NCI-H82 treated with DMSO at 0.1 percent for 48 hours (cell line): ENCODE data around the gene DOK6.
"Not testable (repeated sequence)": the region's sequence is repeated elsewhere in the genome, so short reads cannot be mapped to it uniquely, and the experiment has no call there.

Experiments
- DNase-seq: peaks from one replicate; lab custom pipeline; 2025; ENCODE audit not compliant: unreplicated experiment; lab: John Stamatoyannopoulos, UW

DOK6 gene

DNA sequence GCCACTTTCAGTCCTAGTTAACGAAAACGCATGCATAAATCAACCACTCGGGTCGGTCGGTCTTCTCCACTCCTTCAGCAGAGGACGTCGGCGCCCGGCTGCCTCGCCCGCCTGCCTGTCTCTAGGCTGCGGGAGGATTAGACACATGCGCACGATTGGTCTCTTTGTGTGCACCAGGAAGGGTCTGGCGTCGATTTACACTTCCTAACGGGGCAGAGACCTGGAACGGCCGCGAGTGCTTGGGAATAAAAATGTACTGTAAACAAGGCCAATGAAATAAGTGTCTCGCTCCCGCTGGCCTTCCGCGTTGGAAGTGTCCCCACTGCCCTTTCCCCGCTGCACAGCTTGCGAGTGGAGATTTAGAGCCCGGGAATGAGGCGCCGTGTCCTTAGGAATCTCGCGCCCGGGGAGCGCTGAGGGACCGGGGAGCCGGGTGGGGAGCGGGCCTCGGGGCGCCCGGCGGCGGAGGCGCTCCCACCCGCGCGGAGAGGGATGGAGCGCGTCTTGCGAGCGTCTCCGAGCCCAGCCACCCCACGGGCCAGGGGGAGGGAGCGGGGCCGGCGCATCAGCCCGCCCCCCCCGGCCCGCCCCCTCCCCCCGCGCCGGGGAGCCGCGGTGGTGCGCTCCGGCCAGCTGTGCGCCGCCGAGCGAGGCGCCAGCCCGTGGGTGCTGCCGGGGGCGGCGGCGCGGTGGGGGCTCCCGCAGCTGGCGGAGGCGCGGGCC lies at the start of gene DOK6:
Gene DOK6 (plus strand): TSS at position 636 of the 723 bp plus-strand sequence.
- DNase-seq: peak; percentile 82

DNA sequence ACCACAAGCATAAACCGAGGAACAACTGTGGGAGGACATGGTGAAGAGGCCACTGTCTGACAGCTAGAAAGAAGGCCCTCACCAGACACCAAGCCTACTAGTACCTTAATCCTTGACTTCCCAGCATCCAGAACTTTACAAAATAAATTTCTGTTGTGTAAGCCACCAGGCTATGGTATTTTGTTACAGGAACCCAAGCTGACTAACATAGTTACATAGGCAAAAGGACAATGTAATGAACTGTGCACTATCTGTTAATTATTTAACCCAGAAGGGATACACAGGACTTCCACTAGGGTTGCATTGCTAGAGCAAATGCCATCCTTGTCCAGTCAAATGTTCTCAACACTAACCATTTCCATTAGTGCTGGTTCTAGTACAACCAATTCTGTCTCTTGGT lies 47.7 kb upstream of the DOK6 start:
- DNase-seq: no peak

DNA sequence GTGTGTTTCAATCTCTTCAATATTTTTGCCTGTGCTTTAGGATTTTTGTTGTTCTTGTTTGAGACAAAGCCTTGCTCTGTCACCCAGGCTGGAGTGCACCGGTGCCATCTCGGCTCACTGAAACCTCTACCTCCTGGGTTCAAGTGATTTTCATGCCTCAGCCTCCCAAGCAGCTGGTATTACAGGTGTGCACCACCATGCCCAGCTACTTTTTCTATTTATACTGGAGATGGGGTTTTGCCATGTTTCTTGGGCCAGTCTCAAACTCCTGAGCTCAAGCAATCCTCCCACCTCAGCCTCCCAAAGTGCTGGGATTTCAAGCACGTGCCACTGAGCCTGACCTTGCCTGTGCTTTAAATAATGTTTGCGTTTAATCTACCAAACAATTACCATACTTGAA lies 43.1 kb upstream of the DOK6 start:
- no peak for DNase-seq

DNA sequence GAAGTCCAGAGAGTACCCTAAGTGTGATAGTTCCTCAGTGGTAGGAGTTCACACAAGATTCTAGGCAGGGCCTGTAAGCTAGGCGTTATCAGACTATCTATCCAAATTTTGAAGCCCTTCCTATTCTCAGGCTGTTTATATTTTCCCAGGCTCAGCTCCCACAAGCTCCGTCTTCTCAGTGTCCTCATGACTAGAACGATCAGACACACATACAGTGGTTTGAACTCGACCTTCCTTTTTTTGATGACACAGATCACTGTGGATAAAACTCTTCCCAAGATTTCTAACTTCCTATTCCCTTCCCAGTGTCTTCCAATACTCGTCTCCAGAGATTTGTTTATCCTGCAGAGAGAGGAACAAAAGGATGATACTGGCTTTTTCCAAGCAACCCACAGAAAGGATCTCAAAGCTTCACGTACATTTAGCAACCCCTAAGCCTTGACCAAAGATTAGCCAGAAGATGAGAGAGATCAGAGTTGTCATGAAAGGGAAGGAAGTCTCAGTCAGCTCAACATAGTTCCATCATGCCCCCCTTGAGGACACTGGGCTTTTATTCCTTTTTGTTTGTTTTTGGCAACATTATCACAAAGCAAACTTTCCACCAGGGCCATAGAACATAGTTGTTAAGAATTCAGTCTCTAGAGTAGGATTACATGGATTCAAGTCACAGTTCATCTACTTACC lies 42.3 kb upstream of the DOK6 start:
- no peak for DNase-seq

DNA sequence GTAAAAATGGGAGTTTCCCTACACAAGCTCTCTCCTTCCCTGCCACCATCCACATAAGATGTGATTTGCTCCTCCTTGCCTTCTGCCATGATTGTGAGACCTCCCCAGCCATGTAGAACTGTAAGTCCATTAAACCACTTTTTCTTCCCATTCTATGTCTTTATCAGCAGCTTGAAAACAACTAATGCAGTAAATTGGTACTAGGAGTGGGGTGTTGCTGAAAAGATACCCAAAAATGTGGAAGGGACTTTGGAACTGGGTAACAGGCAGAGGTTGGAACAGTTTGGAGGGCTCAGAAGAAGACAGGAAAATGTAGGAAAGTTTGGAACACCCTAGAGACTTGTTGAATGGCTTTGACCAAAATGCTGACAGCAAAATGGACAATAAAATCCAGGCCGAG lies 40.9 kb upstream of the DOK6 start:
- not testable (repeated sequence) for DNase-seq

DNA sequence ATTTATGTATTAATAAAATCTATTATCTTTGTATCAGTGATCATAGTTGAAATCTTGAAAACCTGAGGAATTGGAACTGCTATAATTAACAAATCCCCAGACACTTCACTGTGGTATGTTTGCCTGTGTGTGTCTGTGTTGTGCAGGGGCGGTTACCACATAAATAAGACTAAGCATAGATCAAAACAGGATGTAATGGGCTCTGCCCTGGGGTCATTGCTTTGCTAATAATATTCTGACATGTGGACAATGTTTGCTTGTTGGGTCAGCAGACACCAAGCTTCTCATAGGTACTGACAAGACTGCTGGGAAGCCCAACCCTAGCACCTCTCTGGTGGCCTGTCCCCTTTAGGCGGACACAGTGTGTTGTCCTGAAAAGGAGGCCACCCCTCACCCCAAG lies 35.8 kb upstream of the DOK6 start:
- DNase-seq: no peak

DNA sequence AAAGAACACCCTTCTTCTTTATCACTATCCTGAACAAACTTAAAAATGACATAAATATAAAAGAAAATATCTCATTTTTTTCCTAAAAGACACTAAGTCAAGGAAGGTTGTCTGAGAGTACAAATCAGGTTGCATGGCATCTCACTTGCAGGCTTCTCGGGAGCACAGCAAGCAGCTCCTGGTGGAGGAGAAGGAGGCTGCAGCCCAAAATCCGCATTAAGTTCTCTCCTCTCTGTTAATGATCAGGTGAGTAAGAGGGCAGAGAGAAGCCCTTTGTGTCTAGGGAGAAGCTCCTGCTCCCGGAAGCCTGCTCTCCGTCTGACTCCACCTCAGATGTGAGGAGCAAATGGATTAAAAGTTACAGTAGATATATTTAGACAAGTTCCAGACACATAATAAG lies 35.0 kb upstream of the DOK6 start:
- no peak for DNase-seq

DNA sequence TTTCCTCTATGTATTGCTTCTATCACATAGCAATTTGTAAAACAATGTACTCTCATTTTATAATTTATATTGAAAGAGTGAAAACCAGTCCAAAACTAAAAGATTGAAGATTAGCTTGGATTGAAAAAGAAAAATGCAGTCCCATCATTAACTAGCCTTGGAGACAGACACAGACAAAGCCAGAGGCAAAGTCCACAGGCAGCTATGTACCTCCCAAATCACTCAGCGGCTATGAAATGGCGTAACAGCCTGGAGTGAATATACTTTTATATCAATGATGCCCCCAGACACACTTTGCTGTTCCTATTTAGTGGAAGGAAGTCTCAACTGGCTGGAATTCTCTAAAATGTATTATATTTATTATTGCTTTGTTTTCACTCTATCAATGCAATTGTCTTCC lies 33.6 kb upstream of the DOK6 start:
- no peak for DNase-seq

DNA sequence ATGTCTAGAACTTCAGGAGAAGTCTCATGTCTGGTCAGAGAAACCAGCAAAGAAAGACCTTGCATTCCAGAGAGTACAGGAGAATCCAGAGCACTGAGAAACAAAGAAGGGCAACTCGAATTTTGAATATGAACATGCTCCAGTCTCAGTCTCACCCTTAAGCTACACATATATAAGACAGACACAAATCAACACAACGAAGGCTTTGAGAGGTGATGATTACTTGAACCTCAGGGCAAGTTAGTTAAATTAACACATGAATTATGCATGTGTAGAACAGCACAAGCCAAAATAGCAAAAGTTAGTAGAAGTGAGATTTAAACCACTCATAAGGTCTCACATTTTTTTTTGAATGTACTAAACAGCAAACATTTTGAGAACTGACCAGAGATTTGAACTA lies 29.0 kb upstream of the DOK6 start:
- no peak for DNase-seq

DNA sequence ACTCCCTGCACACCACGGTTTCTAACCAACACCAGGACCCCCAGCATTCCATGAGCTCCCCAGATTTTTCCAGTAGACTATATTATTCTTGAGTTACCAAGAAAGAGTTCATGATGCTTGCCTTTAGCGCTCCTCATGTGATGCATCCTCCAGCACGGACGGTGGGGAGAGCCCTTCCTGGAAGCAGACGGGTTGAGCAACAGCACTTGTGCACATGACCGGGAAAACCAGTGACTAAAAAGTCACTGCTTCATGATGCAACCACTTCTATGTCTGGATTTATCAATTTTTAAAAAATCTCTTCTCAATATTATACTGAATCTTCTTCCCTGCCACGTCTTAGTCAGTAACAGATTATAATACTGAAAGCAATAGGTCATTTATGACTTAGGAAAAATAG lies 20.4 kb upstream of the DOK6 start:
- DNase-seq: no peak

DNA sequence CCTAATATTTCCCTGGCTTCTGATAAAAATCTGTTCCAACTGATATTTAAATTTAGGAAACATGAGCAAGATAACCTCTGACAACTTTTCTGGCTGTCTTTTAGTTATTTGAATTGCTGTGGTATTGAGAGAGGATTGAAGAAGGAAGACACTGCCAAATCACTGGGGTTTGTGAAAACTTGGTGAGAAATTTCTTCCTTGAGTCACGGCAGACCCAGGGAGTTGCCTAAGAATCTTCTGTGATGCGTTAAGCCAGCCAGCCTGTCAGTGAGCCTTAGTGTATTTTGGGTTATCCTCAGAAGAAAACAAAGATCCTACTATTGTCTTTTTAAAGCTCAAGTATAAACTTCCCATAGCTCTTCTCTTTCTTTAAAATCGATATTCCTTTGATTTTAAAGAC lies 17.5 kb upstream of the DOK6 start:
- DNase-seq: no peak

DNA sequence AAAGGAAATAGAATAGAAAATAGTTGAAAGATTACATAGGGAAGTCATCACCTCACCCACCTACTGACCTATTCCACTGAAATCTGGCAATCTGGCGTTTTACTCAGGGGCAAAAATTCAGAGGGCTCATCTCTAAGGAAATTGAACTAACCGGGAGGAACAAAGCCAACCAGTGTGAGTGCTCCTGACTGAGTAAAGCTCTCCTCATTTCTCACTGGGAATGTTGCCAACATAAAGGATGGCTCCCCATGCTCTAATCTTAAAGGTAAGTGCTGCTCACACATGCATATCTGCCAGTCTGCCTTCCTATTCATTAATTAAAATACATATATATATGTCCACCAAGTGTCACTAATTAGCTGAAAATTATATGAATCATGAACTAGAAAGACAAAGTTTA lies 13.5 kb upstream of the DOK6 start:
- DNase-seq: peak; percentile 12

DNA sequence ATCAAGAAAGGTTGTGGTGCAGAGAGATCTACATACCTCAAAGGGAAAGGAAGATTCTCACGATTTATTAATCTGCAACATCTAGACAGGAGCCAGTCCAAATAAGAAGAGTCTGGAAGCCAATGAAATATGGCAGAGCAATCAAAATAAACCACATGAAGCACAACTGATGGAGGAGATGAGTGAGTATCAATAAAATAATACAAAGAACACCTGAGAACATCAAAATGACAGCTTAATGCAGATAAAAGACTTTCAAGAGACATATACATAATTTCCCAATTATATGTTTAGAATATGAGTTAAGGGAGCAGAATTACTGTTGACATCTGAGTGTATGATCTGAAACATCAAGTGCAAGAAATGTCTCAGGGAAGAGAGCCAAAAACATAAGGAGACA lies 12.5 kb upstream of the DOK6 start:
- no peak for DNase-seq

DNA sequence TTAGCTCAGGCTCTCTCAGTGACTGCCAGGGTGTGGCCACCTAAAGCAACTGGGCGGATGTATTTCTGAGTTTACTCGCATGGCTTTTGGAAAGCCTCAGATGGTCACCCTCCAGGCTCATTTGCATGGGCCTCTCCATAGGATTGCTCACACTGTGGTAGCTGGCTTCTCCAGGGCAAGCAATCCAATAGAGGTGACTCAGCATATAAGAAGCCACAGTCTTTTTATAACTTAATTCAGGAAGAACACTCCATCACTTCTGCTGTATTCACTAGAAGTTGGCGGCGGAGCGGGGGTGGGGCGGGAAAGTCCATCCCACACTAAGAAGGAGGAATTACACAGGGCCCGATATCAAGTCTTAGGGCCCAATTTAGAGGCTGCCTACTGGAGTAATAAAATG lies 3.6 kb upstream of the DOK6 start:
- no peak for DNase-seq

DNA sequence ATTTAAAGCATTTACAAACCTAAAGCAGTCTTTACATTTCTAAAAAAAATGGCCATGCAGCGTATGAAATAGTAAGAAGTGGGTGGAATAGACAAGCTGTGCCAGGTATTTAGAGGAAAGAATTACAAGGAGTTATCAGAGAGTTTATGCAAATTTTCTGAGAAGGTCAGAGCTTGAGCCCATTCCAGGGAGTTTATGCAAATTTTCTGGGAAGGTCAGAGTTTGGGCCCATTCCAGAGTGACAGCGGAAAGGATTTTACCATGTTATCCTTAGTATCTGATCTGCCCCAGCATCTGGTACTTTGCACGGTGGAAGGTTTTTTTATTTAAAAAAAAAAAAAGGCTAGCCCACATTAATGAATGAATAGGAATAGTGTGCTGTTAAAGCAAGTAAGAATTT lies 1.4 kb upstream of the DOK6 start:
- DNase-seq: peak; percentile 35

DNA sequence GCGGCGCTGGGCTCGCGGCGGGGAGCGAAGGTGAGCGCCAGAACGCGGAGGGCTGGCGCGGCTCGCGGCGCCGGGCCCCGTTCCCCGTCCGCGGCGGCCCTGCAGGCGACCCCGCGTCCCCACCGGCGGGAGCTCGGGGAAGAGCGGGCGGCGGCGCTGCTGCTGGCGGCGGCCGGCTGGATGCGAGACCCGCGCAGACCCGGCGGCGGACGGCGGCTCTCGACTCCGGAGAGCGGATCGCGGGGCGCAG lies 213 bp downstream of the DOK6 start:
- no peak for DNase-seq

DNA sequence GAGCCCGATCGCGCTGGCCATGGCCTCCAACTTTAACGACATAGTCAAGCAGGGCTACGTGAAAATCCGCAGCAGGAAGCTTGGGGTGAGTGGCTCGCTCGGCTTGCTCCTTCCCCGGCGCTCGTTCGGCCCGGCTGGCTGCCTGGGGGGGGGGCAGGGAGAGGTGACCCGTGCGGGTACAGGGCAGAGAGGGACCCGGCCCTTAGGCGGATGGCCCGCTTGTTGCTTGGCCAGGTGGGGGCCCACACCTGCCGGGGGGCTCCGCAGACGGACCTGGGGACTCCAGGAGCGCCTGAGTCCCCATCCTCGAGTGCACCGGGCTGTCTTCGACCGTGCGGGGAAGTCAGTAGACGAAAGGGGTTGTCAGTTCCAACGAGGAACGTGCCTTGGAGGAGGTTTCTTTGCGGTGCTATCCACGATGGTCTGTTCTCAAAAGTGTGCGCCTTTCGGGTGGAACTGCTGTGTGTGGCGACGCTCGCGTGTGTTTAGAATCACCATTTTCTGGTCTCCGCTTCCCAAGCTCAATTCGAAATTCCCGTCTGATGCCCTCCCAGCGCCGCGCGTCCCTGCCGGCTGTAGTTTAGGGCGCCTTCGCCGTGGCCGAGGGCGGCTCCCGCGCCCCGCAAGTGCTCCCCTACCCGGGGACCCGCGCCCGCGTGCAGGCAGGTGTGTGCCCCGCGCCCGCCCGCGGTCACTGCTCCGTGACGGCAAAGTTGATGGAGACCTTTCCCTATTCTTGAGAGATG lies 711 bp downstream of the DOK6 start:
- no peak for DNase-seq

DNA sequence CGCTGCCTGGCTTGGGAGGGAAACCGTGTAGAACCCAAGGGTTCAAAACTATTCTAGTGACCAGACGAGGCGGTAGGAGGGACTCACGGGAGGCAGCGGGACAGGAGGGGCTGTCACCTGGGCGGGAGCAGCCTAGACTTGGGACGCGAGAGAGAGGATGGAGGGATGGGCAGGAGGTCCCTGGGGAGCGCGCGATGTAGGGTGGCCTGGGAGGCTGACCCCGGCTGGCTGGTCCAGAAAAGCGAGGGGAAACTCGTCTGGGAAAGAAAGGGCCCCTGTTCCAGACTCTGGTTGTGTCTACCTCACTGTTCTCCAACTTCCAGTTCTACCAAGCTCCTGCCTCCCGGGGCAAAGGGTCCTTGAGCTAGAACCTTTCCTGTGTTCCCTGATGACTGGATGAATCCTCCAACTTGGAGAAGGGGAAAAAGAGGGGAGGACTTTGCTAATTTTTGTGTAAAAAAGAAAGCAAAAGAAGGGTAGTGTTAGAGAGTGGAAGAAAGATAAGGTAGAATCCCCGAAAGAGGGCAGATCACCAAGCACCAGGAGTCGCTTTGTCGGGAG lies 1.4 kb downstream of the DOK6 start:
- DNase-seq: no peak

DNA sequence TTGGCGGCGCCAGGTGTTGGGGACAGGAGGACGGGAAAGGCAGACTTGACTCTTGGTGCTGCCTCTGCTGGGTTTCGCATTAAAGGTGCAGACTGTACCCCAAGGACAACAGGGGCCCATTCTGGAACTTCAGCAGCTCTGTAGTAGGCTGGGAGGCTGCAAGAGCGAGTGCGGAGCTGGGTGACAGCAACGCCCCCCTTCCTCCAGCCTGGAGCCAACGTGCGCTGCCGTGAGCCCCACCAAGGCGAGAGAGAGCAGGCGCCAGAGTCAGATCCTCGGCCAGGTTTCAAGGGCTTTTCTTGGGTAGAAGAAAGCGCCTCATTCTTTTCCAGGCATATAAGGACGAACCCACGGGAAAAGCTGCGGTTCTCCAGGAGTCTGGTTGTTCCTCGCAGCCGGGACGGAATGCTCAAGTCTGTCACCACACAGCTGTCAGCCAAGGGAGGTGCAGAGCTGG lies 1.9 kb downstream of the DOK6 start:
- no peak for DNase-seq

DNA sequence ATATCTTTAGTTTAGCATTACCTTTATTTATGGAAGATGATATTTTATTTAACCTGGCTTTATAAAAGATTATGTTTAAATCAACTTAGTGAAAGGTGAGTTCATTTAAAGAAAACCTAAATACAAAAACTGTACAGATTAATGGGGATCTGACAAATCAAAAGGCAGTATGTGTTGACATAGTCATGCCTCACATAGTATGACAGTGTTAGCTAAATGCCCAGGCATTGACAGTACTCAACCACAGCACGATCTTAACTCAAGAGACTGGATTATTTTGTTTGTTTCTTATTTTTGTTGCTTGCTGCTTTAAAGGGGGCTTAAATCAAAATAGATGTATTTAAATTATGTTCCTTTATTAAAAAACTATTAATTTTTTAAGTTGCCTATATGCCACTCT lies 7.8 kb downstream of the DOK6 start:
- DNase-seq: no peak

DNA sequence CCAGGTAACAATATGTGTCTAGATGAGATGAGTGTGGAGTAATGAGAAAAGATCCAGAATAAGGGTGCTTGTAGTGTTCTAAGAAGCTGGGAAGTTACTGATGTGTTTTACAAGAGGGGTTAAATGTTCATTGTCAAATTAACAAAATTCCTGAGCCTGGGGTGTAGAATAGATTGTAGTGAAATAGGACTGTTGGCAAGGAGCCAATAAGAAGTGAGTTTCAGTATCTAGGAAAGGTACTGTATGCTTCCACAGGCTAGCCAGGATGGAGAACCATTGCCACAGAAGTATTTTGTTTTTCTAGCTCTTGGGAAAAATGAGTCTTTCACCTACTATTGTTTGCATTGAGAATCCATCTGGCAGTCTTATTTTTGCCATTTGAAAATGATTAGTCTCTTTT lies 10.5 kb downstream of the DOK6 start:
- no peak for DNase-seq

DNA sequence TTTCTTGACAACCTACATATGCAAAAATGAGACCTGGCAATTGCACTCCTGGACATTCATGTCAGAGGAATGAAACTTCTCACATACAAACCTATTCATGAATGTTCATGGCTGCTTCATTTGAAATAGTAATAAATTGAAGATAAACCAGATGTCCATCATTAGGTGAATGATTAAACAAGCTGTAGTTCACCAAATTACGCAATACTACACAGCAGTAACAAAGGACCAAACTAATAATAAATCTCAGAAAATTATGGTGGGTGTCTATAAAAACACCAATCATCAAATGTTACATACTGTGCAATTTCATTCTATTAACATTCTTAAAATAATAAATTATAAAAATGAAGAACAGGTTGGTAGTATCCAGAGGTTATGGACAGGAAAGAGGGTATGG lies 13.5 kb downstream of the DOK6 start:
- DNase-seq: no peak
